WTC11 (cell line): ENCODE results near the gene ARHGAP35. TPM values are rescaled to one million over a fixed set of nuclear protein-coding genes. Genes with fewer than 3 reads are reported as not detected.

Source experiments
- ATAC-seq: fragments of 200-7000 bp; cut with Tn5 transposase; 2 replicates; pipeline ENCODE4 v1.10.0; 2021; ENCODE audit warnings: mild to moderate bottlenecking, moderate library complexity
- CTCF ChIA-PET: fragments of 300-600 bp; sonication (Branson Sonifier 250); formaldehyde crosslinking; loops from one replicate; lab custom pipeline; 2021; ENCODE audit warnings: antibody characterized with exemption; lab: Charles Lee
- POLR2A ChIA-PET: fragments of 350-600 bp; sonication (Branson Sonifier 250); formaldehyde crosslinking; loops from one replicate; lab custom pipeline; 2021; ENCODE audit warnings: antibody characterized with exemption; lab: Charles Lee
- DNase-seq: peaks from one replicate; pipeline ENCODE4 v3.0.0; 2021; ENCODE audit warnings: low spot score
- H3K27ac Mint-ChIP-seq: 2 replicates; pipeline ENCODE4 v1.8.0; 2021; ENCODE audit warnings: mixed read lengths
- H3K27me3 Mint-ChIP-seq: 2 replicates; pipeline ENCODE4 v1.8.0; 2021; ENCODE audit warnings: low read depth, mild to moderate bottlenecking, moderate library complexity, mixed read lengths
- H3K36me3 Mint-ChIP-seq: 2 replicates; pipeline ENCODE4 v1.8.0; 2021; ENCODE audit warnings: mixed read lengths
- H3K4me1 Mint-ChIP-seq: 2 replicates; pipeline ENCODE4 v1.8.0; 2022; ENCODE audit warnings: mixed read lengths
- H3K4me3 Mint-ChIP-seq: 2 replicates; pipeline ENCODE4 v1.8.0; 2021; ENCODE audit warnings: mild to moderate bottlenecking, moderate library complexity, mixed read lengths
- H3K9me3 Mint-ChIP-seq: 2 replicates; pipeline ENCODE4 v1.8.0; 2021; ENCODE audit warnings: mixed read lengths
- ATF1 ChIP-seq: sonication (generic); formaldehyde crosslinking; IDR thresholded peaks from 2 replicates; pipeline ENCODE4 v1.8.1; 2023; ENCODE audit warnings: mild to moderate bottlenecking, moderate library complexity, missing genetic modification reagents
- ETV6 ChIP-seq: sonication (generic); formaldehyde crosslinking; IDR thresholded peaks from 2 replicates; pipeline ENCODE4 v1.8.1; 2022; ENCODE audit warnings: mild to moderate bottlenecking, missing genetic modification reagents
- FOXK1 ChIP-seq: sonication (generic); formaldehyde crosslinking; IDR thresholded peaks from 2 replicates; pipeline ENCODE4 v1.8.0; 2022; ENCODE audit warnings: mild to moderate bottlenecking, moderate library complexity, missing genetic modification reagents
- JAZF1 ChIP-seq: fragments of 250-450 bp; sonication (Bioruptor Pico); IDR thresholded peaks from 2 replicates; pipeline ENCODE4 v1.9.0; 2021; ENCODE audit warnings: moderate library complexity, mild to moderate bottlenecking, inconsistent platforms
- JUN ChIP-seq: sonication (generic); formaldehyde crosslinking; IDR thresholded peaks from 2 replicates; pipeline ENCODE4 v1.8.0; 2023; ENCODE audit warnings: mild to moderate bottlenecking, missing genetic modification reagents
- KAT7 ChIP-seq: sonication (generic); formaldehyde crosslinking; IDR thresholded peaks from 2 replicates; pipeline ENCODE4 v1.8.1; 2023; ENCODE audit warnings: missing genetic modification reagents, mild to moderate bottlenecking, borderline replicate concordance
- MXD4 ChIP-seq: fragments of 250-450 bp; sonication (Bioruptor Pico); IDR thresholded peaks from 2 replicates; pipeline ENCODE4 v1.8.0; 2021; ENCODE audit warnings: mild to moderate bottlenecking, moderate library complexity, borderline replicate concordance
- NR3C1 ChIP-seq: sonication (generic); formaldehyde crosslinking; conservative IDR thresholded peaks from 2 replicates; pipeline ENCODE4 v1.8.1; 2023; ENCODE audit warnings: low read depth, mild to moderate bottlenecking, missing genetic modification reagents
- OVOL2 ChIP-seq: fragments of 250-450 bp; sonication (Bioruptor Pico); IDR thresholded peaks from 2 replicates; pipeline ENCODE4 v1.9.0; 2021; ENCODE audit warnings: mild to moderate bottlenecking, borderline replicate concordance
- RORB ChIP-seq: fragments of 250-450 bp; sonication (Bioruptor Pico); IDR thresholded peaks from 2 replicates; pipeline ENCODE4 v1.9.0; 2021; ENCODE audit warnings: mild to moderate bottlenecking
- TEAD1 ChIP-seq: sonication (generic); formaldehyde crosslinking; IDR thresholded peaks from 2 replicates; pipeline ENCODE4 v1.8.0; 2022; ENCODE audit warnings: mild to moderate bottlenecking, missing genetic modification reagents
- ZNF232 ChIP-seq: sonication (generic); formaldehyde crosslinking; IDR thresholded peaks from 2 replicates; pipeline ENCODE4 v1.8.0; 2022; ENCODE audit warnings: mild to moderate bottlenecking, missing genetic modification reagents
- ZNF396 ChIP-seq: fragments of 250-450 bp; sonication (Bioruptor Pico); IDR thresholded peaks from 2 replicates; pipeline ENCODE4 v1.8.0; 2021; ENCODE audit warnings: mild to moderate bottlenecking, moderate library complexity, borderline replicate concordance
- ZNF416 ChIP-seq: fragments of 250-450 bp; sonication (Bioruptor Pico); IDR thresholded peaks from 2 replicates; pipeline ENCODE4 v1.9.0; 2021; ENCODE audit warnings: mild to moderate bottlenecking, inconsistent platforms
- total RNA-seq: library from RNA; stranded (reverse); gene quantifications from 3 replicates; pipeline ENCODE4 v1.2.3, GENCODE V29; 2021
- TF ChIP-seq, protein P1 (sequence below): sonication (generic); formaldehyde crosslinking; IDR thresholded peaks from 2 replicates; pipeline ENCODE4 v1.8.1; 2022; ENCODE audit warnings: low read depth, mild to moderate bottlenecking, moderate library complexity, missing genetic modification reagents, borderline replicate concordance
- TF ChIP-seq, protein P2 (sequence below): fragments of 250-450 bp; sonication (Bioruptor Pico); IDR thresholded peaks from 2 replicates; pipeline ENCODE4 v1.9.0; 2021; ENCODE audit warnings: mild to moderate bottlenecking
- TF ChIP-seq, protein P3 (sequence below): sonication (generic); formaldehyde crosslinking; IDR thresholded peaks from 2 replicates; pipeline ENCODE4 v1.8.0; 2022; ENCODE audit warnings: mild to moderate bottlenecking, missing genetic modification reagents
- TF ChIP-seq, protein P4 (sequence below): sonication (generic); formaldehyde crosslinking; conservative IDR thresholded peaks from 2 replicates; pipeline ENCODE4 v1.8.1; 2022; ENCODE audit warnings: mild to moderate bottlenecking, missing genetic modification reagents
- TF ChIP-seq, protein P5 (sequence below): fragments of 250-450 bp; sonication (Bioruptor Pico); conservative IDR thresholded peaks from 2 replicates; pipeline ENCODE4 v1.9.0; 2021; ENCODE audit warnings: mild to moderate bottlenecking
- TF ChIP-seq, protein P6 (sequence below): sonication (generic); formaldehyde crosslinking; IDR thresholded peaks from 2 replicates; pipeline ENCODE4 v1.8.0; 2023; ENCODE audit warnings: missing genetic modification reagents
- TF ChIP-seq, protein P7 (sequence below): fragments of 200-600 bp; IDR thresholded peaks from 2 replicates; pipeline ENCODE4 v1.8.0; 2022; ENCODE audit warnings: antibody characterized with exemption
- TF ChIP-seq, protein P8 (sequence below): sonication (generic); formaldehyde crosslinking; IDR thresholded peaks from 2 replicates; pipeline ENCODE4 v1.8.0; 2023; ENCODE audit warnings: mild to moderate bottlenecking, missing genetic modification reagents

Gene ARHGAP35
- total RNA-seq, 1 experiment from 2014 or later, result 56.3 TPM

DNA sequence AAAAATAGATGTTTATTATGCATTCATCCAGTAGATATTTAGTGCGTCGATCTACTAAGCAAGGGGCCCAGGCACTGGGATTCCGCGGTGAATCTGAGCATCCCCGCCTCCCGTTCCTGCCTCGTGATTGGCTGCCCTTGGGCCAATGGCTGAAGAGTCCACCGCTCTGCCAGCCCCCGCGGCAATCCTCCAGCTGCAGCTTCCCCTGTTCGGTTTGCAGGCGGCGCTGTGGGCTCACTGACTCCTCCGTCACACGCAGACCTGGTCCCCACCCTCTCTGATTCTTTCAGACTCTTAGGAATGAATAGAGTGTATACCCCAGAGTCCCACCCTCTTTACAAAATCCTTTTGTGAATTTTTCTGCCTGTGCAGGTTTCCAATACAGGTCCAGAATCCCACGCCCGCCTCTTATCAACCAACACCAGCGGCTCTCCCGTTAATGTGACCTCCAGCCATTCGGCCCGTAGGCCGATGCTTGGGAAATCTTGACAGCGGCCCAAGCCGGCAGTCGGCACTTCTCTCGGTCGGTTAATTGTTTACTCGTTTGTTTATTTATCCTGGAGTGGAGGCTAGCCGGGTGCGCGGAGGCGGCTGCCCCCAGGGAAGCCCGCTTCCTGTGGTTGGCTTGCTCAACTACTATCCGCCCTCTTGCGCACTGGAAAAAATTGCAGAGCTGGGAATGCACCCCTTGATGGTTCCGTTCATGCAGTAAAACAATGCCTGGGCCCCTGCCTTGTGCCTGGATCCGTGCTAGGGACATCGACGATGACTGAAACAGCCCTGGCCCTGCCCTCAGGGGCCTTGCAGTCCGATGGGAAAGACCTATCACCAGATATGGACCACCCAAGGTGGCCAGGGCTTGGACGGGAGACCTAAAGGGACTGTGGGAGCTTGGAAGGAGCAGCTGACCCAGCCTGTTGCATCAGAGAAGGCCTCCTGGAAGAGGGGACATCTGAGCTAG is 4.5 kb upstream of the ARHGAP35 start:
- Mint-ChIP-seq H3K4me3 (peak overlapping the region; percentile 66), H3K4me1 (peaks cover 15% of the 10 kb centered on the region), H3K27ac (peak overlapping the region; percentile 87), H3K27me3 (peaks cover 18% of the 10 kb centered on the region), H3K36me3 (no peaks in the 10 kb centered on the region), H3K9me3 (0 out of 2 replicates have a peak, but pooled peaks cover 3% of the 10 kb centered on the region)
- CTCF ChIA-PET, result interaction anchor here (0.7 to 4.3 kb wide), 20 partner anchors 10 to 194 kb away, joined by 3 to 27 read pairs (median 4); partner anchors contain the start of gene NPAS1
- POLR2A ChIA-PET, result interaction anchor here (0.5 to 0.7 kb wide), 2 partner anchors 39 to 1895 kb away, joined by 3 to 5 read pairs; no protein-coding TSS in a partner anchor
- DNase-seq (peak; percentile 97), ATAC-seq (peak; percentile 73)
- TF ChIP-seq, protein P1, sequence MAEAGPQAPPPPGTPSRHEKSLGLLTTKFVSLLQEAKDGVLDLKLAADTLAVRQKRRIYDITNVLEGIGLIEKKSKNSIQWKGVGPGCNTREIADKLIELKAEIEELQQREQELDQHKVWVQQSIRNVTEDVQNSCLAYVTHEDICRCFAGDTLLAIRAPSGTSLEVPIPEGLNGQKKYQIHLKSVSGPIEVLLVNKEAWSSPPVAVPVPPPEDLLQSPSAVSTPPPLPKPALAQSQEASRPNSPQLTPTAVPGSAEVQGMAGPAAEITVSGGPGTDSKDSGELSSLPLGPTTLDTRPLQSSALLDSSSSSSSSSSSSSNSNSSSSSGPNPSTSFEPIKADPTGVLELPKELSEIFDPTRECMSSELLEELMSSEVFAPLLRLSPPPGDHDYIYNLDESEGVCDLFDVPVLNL (CRISPR knock-in tag), result no peak
- TF ChIP-seq ETV6, result 0 out of 2 replicates have a peak, but pooled peaks have one; percentile 48
- no peak for TF ChIP-seq ATF1
- no peak for TF ChIP-seq MXD4 (CRISPR knock-in tag)
- no peak for TF ChIP-seq NR3C1 (CRISPR knock-in tag)
- no peak for TF ChIP-seq OVOL2
- TF ChIP-seq RORB (CRISPR knock-in tag), result no peak
- TF ChIP-seq, protein P2, sequence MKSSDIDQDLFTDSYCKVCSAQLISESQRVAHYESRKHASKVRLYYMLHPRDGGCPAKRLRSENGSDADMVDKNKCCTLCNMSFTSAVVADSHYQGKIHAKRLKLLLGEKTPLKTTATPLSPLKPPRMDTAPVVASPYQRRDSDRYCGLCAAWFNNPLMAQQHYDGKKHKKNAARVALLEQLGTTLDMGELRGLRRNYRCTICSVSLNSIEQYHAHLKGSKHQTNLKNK (CRISPR knock-in tag), result no peak
- TF ChIP-seq FOXK1, result no peak
- TF ChIP-seq, protein P3, sequence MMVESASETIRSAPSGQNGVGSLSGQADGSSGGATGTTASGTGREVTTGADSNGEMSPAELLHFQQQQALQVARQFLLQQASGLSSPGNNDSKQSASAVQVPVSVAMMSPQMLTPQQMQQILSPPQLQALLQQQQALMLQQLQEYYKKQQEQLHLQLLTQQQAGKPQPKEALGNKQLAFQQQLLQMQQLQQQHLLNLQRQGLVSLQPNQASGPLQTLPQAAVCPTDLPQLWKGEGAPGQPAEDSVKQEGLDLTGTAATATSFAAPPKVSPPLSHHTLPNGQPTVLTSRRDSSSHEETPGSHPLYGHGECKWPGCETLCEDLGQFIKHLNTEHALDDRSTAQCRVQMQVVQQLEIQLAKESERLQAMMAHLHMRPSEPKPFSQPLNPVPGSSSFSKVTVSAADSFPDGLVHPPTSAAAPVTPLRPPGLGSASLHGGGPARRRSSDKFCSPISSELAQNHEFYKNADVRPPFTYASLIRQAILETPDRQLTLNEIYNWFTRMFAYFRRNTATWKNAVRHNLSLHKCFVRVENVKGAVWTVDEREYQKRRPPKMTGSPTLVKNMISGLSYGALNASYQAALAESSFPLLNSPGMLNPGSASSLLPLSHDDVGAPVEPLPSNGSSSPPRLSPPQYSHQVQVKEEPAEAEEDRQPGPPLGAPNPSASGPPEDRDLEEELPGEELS, result no peak
- no peak for TF ChIP-seq KAT7 (CRISPR knock-in tag)
- TF ChIP-seq TEAD1, result no peak
- no peak for TF ChIP-seq ZNF416 (CRISPR knock-in tag)
- TF ChIP-seq, protein P4, sequence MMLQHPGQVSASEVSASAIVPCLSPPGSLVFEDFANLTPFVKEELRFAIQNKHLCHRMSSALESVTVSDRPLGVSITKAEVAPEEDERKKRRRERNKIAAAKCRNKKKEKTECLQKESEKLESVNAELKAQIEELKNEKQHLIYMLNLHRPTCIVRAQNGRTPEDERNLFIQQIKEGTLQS (CRISPR knock-in tag), result no peak
- TF ChIP-seq ZNF396 (CRISPR knock-in tag), result no peak
- TF ChIP-seq JUN (CRISPR knock-in tag), result no peak
- TF ChIP-seq, protein P5, sequence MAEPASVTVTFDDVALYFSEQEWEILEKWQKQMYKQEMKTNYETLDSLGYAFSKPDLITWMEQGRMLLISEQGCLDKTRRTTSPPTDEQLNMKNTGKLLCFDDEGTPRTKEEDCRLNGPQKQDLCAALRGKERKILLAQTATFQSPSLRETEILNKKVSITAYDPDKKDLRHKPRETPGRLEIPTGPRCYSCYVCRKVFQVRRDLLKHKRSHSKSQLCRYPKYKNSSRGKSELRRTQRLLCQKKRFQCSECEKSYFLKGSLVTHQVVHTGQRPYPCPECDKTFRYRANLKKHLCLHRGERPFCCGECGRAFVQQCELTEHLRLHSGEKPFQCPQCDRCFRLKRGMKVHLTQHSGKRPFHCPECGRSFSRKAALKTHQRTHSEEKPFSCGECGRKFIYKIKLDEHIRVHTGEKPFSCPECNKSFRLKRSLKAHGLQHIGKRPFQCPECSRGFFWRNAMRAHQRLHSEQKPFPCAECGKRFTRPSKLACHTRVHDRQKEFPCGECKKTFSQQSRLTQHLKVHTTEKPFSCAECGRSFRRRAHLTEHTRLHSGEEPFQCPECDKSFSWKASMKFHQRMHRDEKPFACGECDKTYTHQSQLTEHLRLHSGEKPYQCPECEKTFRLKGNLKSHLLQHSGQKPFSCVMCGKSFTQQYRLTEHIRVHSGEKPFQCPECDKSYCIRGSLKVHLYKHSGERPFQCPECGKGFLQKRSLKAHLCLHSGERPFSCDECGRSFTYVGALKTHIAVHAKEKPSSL (CRISPR knock-in tag), result no peak
- no peak for TF ChIP-seq JAZF1 (CRISPR knock-in tag)
- TF ChIP-seq, protein P6, sequence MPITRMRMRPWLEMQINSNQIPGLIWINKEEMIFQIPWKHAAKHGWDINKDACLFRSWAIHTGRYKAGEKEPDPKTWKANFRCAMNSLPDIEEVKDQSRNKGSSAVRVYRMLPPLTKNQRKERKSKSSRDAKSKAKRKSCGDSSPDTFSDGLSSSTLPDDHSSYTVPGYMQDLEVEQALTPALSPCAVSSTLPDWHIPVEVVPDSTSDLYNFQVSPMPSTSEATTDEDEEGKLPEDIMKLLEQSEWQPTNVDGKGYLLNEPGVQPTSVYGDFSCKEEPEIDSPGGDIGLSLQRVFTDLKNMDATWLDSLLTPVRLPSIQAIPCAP (CRISPR knock-in tag), result no peak
- TF ChIP-seq, protein P7, sequence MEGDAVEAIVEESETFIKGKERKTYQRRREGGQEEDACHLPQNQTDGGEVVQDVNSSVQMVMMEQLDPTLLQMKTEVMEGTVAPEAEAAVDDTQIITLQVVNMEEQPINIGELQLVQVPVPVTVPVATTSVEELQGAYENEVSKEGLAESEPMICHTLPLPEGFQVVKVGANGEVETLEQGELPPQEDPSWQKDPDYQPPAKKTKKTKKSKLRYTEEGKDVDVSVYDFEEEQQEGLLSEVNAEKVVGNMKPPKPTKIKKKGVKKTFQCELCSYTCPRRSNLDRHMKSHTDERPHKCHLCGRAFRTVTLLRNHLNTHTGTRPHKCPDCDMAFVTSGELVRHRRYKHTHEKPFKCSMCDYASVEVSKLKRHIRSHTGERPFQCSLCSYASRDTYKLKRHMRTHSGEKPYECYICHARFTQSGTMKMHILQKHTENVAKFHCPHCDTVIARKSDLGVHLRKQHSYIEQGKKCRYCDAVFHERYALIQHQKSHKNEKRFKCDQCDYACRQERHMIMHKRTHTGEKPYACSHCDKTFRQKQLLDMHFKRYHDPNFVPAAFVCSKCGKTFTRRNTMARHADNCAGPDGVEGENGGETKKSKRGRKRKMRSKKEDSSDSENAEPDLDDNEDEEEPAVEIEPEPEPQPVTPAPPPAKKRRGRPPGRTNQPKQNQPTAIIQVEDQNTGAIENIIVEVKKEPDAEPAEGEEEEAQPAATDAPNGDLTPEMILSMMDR, result no peak; the same call in 1 of the 2 replicates
- no peak for TF ChIP-seq ZNF232 (CRISPR knock-in tag)
- TF ChIP-seq, protein P8, sequence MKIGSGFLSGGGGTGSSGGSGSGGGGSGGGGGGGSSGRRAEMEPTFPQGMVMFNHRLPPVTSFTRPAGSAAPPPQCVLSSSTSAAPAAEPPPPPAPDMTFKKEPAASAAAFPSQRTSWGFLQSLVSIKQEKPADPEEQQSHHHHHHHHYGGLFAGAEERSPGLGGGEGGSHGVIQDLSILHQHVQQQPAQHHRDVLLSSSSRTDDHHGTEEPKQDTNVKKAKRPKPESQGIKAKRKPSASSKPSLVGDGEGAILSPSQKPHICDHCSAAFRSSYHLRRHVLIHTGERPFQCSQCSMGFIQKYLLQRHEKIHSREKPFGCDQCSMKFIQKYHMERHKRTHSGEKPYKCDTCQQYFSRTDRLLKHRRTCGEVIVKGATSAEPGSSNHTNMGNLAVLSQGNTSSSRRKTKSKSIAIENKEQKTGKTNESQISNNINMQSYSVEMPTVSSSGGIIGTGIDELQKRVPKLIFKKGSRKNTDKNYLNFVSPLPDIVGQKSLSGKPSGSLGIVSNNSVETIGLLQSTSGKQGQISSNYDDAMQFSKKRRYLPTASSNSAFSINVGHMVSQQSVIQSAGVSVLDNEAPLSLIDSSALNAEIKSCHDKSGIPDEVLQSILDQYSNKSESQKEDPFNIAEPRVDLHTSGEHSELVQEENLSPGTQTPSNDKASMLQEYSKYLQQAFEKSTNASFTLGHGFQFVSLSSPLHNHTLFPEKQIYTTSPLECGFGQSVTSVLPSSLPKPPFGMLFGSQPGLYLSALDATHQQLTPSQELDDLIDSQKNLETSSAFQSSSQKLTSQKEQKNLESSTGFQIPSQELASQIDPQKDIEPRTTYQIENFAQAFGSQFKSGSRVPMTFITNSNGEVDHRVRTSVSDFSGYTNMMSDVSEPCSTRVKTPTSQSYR, result no peak
